Natural killer cell (primary cell): ENCODE results near the gene METTL25B. TPM values are rescaled to one million over a fixed set of nuclear protein-coding genes. Genes with fewer than 3 reads are reported as not detected.

Source experiments
- ATAC-seq, 3 donors: fragments of 150-1000 bp in 2 of 3; fragments of 200-7000 bp in 1 of 3; cut with Tn5 transposase; 1 replicate in 1 of 3; 2 replicates in 2 of 3; pipeline ENCODE4 v1.10.0; 2021; ENCODE audit warnings: mild to moderate bottlenecking in 2 of 3, moderate library complexity in 2 of 3
- DNase-seq, 2 donors: peaks; one replicate each; pipeline versions ENCODE4 v3.0.0 to v3.0.0-alpha.2; 2013 to 2021; ENCODE audit warnings: mixed read lengths in 1 of 2
- H3K27ac ChIP-seq: one replicate; pipeline ENCODE4 v1.5.1; 2013; ENCODE audit warnings: mild to moderate bottlenecking, low read length
- H3K27me3 ChIP-seq: one replicate; pipeline ENCODE4 v1.6.1; 2013; ENCODE audit warnings: low read length; ENCODE audit not compliant: control insufficient read depth, insufficient read depth
- H3K36me3 ChIP-seq: one replicate; pipeline ENCODE4 v1.6.1; 2013; ENCODE audit warnings: low read length; ENCODE audit not compliant: control insufficient read depth, insufficient read depth
- H3K4me1 ChIP-seq: one replicate; pipeline ENCODE4 v1.6.1; 2013; ENCODE audit warnings: low read length; ENCODE audit not compliant: control insufficient read depth, insufficient read depth
- H3K4me3 ChIP-seq: one replicate; pipeline ENCODE4 v1.5.1; 2013; ENCODE audit warnings: low read length
- H3K9me3 ChIP-seq: one replicate; pipeline ENCODE4 v1.6.1; 2013; ENCODE audit warnings: low read length; ENCODE audit not compliant: control insufficient read depth, insufficient read depth
- H3K27ac Mint-ChIP-seq, 2 donors: one replicate each; pipeline ENCODE4 v1.8.0; 2022; ENCODE audit warnings: mild to moderate bottlenecking in 2 of 2, mixed read lengths in 2 of 2, moderate library complexity in 1 of 2
- H3K27me3 Mint-ChIP-seq, 2 donors: one replicate each; pipeline ENCODE4 v1.8.0; 2022; ENCODE audit warnings: low read depth in 2 of 2, mixed read lengths in 2 of 2
- H3K36me3 Mint-ChIP-seq: one replicate; pipeline ENCODE4 v1.8.0; 2022; ENCODE audit warnings: mixed read lengths
- H3K4me1 Mint-ChIP-seq, 2 donors: one replicate each; pipeline ENCODE4 v1.8.0; 2022; ENCODE audit warnings: mixed read lengths in 2 of 2
- H3K4me3 Mint-ChIP-seq: one replicate; pipeline ENCODE4 v1.8.0; 2022; ENCODE audit warnings: mild to moderate bottlenecking, moderate library complexity, mixed read lengths
- H3K9me3 Mint-ChIP-seq, 2 donors: one replicate each; pipeline ENCODE4 v1.8.0; 2022; ENCODE audit warnings: mixed read lengths in 2 of 2
- CTCF ChIP-seq: fragments of 200-600 bp; IDR thresholded peaks from one replicate; pipeline ENCODE4 v1.8.0; 2022; ENCODE audit warnings: antibody characterized with exemption
- WGBS: methylation state at CpG from one replicate; pipeline ENCODE4 v1.1.7; 2013; ENCODE audit warnings: missing lambda C conversion rate; ENCODE audit not compliant: insufficient coverage; 5-methylcytosine and 5-hydroxymethylcytosine counted together
- intact Hi-C: fragments of 100-400 bp; cut with micrococcal nuclease; formaldehyde crosslinking; loops from one replicate; pipeline ENCODE4 v1.14.2; 2022
- total RNA-seq, 4 donors: library from RNA; stranded (reverse); fragments of 120-200 nt in 1 of 4; gene quantifications; one replicate each; pipeline versions ENCODE4 v1.2.3 to v1.2.4, GENCODE V29; 2013 to 2022

Gene METTL25B
- total RNA-seq, 3 donors from 2014 or later (not counting 1 experiment from before 2014, with no cell fraction given) = 23.5 to 25.3 (median 23.8) TPM

- Mint-ChIP-seq H3K27ac (no peak within 1 kb of the TSS), H3K9me3 (no peaks in the 10 kb centered on the region), H3K36me3 (peaks cover 6% of the 10 kb centered on the region), H3K4me1 (peaks cover 33 to 39% of the 10 kb centered on the region in 2 donors), H3K27me3 (no peaks in the 10 kb centered on the region), H3K4me3 (no peak within 1 kb of the TSS)
- peak within 1 kb of the TSS; percentile 98 for H3K27ac ChIP-seq
- H3K27me3 ChIP-seq = no peaks in the 10 kb centered on the region
- intact Hi-C loops = loop anchor here (1.0 kb wide), 5 partner anchors 16 to 49 kb away; partner anchors contain the start of genes HDGF, ISG20L2, METTL25B and MRPL24
- WGBS = under 1% methylated on average over 50 of the region's 50 CpGs
- H3K36me3 ChIP-seq = peaks cover 11% of the 10 kb centered on the region
- H3K4me1 ChIP-seq = peaks cover 33% of the 10 kb centered on the region
- H3K9me3 ChIP-seq = no peaks in the 10 kb centered on the region
- peak within 1 kb of the TSS; percentile 86 for H3K4me3 ChIP-seq
- ATAC-seq = peak; percentile 91 to 98 (median 93)
- peak; percentile 94 to 99 for DNase-seq
- TF ChIP-seq CTCF = no peak
These were observed 39.0 kb downstream of the METTL25B start, which contains the start of gene PRCC for GRCh38 chr1:156767101-156767878. Gene PRCC, plus strand, starts transcription at chr1:156767535. Its CDS starts 237 bp downstream, at chr1:156767772.

GRCh38 chr1:156767879-156768604, 39.8 kb downstream of the METTL25B start:
- TF ChIP-seq CTCF = no peak
- intact Hi-C loops = loop anchor here (1.0 kb wide), 5 partner anchors 17 to 48 kb away; partner anchors contain the start of genes HDGF, ISG20L2, METTL25B and MRPL24
- peaks cover 39 to 46% of the 10 kb centered on the region in 2 donors for H3K4me1 Mint-ChIP-seq
- H3K9me3 ChIP-seq = no peaks in the 10 kb centered on the region
- H3K4me3 Mint-ChIP-seq = no peak overlapping the region
- peak; percentile 40 to 73 for DNase-seq
- ATAC-seq = peak; percentile 0 to 5 (median 0)
- under 1% methylated on average over 28 of the region's 31 CpGs for WGBS
- H3K36me3 Mint-ChIP-seq = peaks cover 6% of the 10 kb centered on the region
- peaks cover 14% of the 10 kb centered on the region for H3K36me3 ChIP-seq
- H3K4me3 ChIP-seq = peak overlapping the region; percentile 86
- H3K27ac ChIP-seq = peak overlapping the region; percentile 98
- H3K4me1 ChIP-seq = peaks cover 33% of the 10 kb centered on the region
- no peak overlapping the region for H3K27ac Mint-ChIP-seq
- no peaks in the 10 kb centered on the region for H3K27me3 ChIP-seq
- H3K27me3 Mint-ChIP-seq = no peaks in the 10 kb centered on the region
- no peaks in the 10 kb centered on the region for H3K9me3 Mint-ChIP-seq

- Histone ChIP-seq H3K36me3 (peaks cover 19% of the 10 kb centered on the region), H3K9me3 (no peaks in the 10 kb centered on the region), H3K4me3 (peak overlapping the region; percentile 86), H3K4me1 (peaks cover 33% of the 10 kb centered on the region), H3K27ac (peak overlapping the region; percentile 98), H3K27me3 (no peaks in the 10 kb centered on the region)
- ATAC-seq (no peak), DNase-seq (no peak)
- intact Hi-C loops = no loop called here
- Mint-ChIP-seq H3K27ac (no peak overlapping the region), H3K36me3 (peaks cover 6% of the 10 kb centered on the region), H3K4me3 (no peak overlapping the region), H3K27me3 (no peaks in the 10 kb centered on the region), H3K9me3 (no peaks in the 10 kb centered on the region), H3K4me1 (peaks cover 47 to 53% of the 10 kb centered on the region in 2 donors)
- TF ChIP-seq CTCF = no peak
- 41% methylated on average over 6 of the region's 8 CpGs for WGBS
These were observed 40.5 kb downstream of the METTL25B start for GRCh38 chr1:156768610-156769295.
